ENCODE measurements around the gene ELANE.
"Not testable (repeated sequence)": the region's sequence is repeated elsewhere in the genome, so short reads cannot be mapped to it uniquely, and the experiment has no call there.

DNA sequence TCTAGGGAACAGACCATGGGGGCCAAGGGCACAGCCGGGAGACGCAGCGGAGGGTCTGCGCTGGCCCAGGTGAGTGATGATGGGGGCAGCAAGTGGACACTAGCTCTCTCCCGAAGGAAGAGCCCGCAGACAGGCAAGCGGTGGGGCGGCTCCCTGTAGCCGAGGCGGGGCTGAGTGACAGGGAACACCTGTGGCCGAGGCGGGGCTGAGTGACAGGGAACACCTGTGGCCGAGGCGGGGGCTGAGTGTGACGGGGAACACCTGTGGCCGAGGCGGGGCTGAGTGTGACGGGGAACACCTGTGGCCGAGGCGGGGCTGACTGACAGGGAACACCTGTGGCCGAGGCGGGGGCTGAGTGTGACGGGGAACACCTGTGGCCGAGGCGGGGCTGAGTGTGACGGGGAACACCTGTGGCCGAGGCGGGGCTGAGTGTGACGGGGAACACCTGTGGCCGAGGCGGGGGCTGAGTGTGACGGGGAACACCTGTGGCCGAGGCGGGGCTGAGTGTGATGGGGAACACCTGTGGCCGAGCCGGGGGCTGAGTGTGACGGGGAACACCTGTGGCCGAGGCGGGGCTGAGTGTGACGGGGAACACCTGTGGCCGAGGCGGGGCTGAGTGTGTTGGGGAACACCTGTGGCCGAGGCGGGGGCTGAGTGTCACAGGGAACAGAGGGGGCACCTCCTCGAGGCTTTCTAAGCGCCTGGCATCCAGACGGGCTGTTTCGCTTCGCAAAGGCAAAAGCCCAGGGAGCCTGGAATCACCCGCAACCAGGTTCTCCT, 39.5 kb downstream of the ELANE start:
- TF ChIP-seq FOXP2 (optimal IDR thresholded peaks at IDR 0.05; ENCODE audit: control extremely low read depth, extremely low read length, insufficient read depth); POLR2AphosphoS5 (IDR thresholded peaks at IDR 0.05; ENCODE audit: borderline replicate concordance, low read depth, low read length): not testable (repeated sequence)
